GM19395 (cell line): ENCODE data around the gene ZNF805.
"Not testable (repeated sequence)": the region's sequence is repeated elsewhere in the genome, so short reads cannot be mapped to it uniquely, and the experiment has no call there.

Experiments
- ATAC-seq: cut with Tn5 transposase; IDR thresholded peaks from one replicate; pipeline ENCODE4 v1.9.1; 2021; ENCODE audit warnings: mild to moderate bottlenecking, moderate library complexity; ENCODE audit not compliant: unreplicated experiment

The ZNF805 gene

DNA sequence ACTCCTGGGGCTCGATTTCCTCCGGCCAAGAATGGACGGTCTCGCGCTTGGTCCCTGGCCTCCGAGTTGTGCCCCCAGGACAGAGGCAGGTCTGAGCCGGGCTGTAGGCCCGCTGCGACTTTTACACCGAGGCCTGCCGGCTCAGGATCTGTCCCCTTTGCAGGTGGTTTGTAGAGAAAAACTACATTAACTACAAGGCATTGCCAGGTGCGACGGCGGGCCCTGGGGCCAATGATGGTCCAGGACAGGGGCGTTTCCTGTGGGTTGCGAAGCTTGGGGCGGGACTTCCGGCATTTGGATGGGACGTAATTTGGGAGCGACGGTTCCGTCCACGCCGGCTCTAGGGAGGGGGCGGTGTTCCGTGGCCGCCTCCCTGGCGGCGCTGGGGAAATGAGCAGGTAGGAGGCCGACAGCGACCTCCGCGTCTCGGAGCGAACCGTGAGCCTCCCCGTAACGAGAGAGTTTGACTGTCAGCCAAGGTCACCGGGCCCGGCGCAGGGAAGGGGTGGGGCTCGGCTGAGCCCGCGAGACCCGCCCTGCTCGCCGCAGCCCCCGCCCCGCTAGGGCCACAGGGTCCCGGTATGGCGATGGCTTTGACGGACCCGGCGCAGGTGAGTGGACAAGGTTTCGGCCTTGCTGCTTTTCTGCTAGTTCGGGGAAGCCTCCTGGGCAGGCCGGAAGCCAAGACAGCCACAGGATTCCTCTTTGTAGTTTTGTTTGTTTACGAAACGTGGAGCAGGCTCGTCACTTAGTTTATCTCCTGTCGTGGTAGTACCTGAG lies at the start of gene ZNF805:
ZNF805 (plus strand) TSS at position 322 of the 780 bp plus-strand sequence; CDS start at position 582, 260 bp downstream.
- peak; percentile 92 for ATAC-seq

DNA sequence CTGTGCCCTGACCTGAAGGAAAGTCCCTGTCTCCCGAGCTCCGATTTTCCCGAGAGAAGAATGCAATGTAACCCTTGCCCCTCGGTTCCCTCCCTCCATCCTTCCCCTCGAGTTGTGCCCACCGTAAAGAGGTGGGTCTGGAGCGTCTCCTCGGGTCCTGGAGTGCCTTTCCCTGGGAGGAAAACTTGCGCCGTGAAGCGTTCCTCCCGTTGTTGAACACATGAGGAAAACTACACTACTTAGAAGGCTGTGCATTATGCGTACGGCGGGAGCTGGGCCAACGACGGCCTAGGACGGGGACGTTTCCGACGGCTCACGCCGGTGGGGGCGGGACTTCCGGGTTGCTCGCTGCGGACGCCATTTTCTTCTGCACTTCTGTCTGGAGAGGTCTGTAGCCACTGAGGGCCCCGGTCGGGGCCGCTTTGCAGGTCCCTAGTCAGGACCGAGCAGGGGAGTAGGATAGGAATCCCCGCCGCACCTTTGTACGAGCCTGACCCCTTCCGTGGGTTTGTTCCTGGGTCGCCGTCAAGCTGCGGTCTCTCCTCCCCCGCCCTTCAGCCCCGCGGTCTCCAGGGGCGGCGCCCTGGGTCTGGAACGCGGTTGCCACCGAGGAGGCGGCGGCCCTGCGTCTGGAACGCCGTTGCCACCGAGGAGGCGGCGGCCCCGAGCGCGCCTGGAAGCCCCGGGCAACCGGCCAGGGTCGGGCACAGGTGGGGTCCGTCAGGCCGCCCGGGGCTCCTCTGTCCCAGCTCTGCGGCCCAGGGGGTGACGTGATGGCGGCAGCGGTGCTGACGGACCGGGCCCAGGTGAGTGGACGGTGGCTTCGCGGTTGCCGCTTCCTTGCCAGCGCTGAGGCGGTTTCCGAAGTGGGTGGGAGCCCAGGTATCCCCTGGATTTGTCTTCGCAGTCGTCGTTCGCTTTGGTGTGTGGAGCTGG lies 49.0 kb upstream of the ZNF805 start, which contains the start of gene ZNF264:
ZNF264 (plus strand) TSS at position 360 of the 936 bp plus-strand sequence; CDS start at position 774, 414 bp downstream.
- ATAC-seq: peak; percentile 96

DNA sequence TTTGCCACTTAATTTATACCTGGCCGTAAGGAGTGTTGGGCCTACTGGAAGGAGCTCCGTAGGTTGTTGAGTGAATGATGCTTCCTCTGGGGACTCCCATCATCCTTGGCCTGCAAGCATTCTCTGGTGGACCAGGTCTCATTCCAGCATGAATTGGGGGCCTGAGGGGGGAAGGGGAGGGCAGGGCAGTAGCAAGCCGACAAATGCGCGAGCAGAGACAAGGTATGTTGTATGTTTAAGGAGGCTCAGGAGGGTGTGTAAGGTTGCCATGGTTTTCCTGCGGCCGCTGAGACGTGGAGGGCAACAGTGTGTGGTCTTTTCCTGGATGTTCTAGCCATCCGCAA lies 48.4 kb upstream of the ZNF805 start:
- ATAC-seq: no peak

DNA sequence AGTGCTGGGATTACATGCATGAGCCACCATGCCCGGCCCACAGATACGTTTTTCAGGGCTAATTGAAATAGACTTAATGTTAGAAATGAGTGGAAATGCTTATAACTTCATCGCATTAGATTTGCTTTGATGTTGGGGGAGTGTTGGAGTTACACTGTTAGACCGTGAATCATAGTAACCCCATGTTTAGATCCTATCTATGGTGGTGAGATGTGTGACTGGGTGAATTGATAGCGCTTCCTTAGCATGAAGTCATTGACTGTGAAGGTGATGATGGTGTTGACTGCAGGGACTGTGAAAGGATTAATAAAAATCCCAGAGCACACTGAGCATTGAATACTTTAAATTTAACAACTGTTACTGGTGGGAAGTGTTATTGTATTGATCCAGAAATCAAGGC lies 47.4 kb upstream of the ZNF805 start:
- ATAC-seq: no peak

DNA sequence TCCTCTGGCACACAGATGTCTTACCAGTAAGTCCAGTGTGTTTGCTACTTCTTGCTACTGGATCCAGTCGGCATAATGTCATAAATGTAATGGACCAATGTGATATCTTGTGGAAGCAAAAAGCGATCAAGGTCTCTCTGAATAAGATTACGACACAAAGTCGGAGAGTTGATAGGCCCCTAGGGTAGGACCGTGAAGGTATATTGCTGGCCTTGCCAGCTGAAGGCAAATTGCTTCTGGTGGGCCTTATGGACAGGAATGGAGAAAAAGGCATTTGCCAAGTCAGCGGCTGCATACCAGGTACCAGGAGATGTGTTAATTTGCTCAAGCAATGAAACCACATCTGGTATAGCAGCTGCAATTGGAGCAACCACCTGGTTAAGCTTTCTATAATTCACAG lies 42.6 kb upstream of the ZNF805 start:
- not testable (repeated sequence) for ATAC-seq

DNA sequence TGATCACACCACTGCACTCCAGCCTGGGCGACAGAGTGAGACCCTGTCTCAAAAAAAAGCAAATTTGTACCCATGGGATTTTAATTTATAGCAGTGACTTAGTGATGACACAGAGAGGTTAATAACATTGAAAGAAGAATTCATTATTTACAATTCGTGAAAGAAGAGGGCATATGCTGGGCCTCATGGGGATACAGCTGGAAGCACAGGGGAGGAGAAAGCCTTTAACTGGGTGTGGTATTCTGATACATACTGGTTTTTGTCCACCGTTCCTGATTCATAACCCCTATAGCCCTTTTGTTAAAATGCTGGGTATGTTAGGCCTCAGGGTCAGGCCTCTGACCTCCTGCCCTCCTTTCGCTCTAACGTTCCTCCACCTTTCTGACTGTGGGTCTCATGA lies 38.3 kb upstream of the ZNF805 start:
- ATAC-seq: no peak

DNA sequence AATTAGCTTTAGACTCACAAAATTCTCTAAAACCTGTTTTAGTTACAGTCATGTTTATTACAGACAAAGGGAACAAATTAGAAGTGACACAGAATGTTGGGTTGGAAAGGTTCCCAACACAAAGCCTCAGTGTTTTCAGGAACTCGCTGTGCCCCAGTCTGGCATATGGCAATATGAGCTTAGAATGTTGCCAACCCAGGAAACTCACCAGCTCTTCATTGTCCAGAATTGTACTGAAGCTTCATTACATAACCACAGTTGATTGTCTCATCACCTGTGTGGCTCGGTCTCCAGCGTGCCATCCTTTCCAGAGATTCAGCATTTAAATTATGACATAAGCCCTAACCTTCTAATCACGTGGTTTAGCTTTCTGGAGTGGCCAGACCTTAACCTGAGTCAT lies 30.1 kb upstream of the ZNF805 start:
- ATAC-seq: no peak

DNA sequence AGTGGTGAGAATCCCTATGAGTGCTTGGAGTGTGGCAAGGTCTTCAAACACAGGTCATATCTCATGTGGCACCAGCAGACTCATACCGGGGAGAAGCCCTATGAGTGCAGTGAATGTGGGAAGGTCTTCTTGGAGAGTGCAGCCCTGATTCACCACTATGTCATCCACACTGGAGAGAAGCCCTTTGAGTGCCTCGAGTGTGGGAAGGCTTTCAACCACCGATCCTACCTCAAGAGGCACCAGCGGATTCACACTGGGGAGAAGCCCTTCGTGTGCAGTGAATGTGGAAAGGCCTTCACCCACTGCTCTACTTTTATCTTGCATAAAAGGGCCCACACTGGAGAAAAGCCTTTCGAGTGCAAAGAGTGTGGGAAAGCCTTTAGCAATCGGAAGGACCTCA lies 28.3 kb upstream of the ZNF805 start:
- no peak for ATAC-seq

DNA sequence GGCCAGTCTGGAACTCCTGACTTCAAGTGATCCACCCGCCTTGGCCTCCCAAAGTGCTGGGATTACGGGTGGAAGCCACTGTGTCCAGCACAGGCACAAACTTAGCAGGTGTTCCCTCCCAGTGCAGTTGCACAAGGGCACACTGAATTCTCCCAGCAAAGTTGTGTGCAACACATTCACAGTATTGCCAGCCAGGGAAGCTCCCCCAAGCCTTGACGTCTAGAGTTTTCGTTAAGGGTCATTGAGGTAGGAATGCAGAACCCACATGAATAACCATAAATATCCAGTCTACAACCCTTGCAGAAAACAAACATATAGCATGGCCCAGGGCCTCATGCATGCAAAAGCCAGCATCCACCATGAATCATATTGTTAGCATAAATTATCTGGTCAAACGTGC lies 12.9 kb upstream of the ZNF805 start:
- ATAC-seq: no peak

DNA sequence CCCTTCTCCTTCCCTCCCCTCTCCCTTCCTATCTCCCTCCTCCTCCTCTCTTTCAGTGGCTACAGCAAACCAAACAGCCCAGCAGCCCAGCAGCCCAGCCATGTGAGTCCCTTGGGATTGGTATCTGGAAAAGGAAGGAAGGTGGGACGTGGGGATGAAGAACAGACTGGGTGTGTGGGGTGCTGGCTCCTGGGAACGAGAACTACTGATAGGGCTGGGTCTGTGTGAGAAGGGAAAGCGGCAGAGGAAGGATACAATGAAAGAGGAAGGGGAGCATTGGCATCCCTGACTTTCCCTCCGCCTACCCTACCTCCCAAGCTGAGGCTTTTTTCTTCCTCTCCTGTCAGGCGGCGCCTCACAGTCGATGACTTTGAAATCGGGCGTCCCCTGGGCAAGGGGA lies 8.7 kb upstream of the ZNF805 start:
- ATAC-seq: no peak

DNA sequence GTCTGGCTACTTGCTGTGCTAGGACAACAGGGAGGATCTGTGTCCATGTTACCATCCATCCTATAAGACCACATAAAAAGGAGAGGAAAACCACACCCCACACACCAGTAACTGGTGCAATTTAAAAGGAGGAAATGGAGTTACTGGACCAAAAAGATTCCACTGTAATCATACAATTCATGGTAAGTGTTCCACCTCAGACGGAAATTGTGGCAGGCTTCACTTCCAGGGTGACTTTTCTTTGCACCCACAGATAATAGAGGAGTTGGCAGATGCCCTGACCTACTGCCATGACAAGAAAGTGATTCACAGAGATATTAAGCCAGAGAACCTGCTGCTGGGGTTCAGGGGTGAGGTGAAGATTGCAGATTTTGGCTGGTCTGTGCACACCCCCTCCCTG lies 7.2 kb upstream of the ZNF805 start:
- ATAC-seq: no peak

DNA sequence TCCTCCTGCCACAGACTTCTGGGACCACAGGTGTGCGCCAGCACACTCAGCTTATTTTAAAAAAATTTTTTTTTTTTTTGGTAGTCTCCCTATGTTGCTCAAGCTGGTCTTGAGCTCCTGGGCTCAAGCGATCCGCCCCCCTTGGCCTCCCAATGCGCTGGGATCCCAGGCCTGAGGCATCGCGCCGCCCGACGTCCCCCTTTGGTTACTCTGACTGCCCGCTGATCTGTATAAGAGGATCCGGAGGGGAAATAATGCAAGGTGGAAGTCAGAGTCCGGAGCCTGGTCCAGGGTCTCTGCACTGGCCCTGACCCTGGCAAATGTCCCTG lies 486 bp upstream of the ZNF805 start:
- ATAC-seq: peak; percentile 33

DNA sequence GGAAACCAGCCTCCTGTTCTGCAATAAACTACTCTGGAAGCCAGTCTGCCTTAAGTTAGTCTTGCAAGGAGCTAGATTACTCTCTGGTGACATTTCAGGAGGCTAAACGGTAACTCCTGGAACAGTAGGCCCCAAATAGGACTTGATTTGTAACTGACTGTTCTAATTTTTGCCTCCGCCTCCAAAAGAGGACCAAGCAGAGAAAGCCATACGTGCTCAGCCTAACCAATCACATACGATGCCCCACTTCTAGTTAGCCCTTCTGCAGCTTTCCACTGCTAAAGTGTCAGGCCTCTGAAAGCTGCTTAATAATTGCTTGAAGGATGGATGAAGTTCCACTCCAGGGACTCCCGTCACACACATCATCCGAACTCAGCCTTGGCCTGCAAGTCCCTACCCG lies 744 bp downstream of the ZNF805 start:
- no peak for ATAC-seq

DNA sequence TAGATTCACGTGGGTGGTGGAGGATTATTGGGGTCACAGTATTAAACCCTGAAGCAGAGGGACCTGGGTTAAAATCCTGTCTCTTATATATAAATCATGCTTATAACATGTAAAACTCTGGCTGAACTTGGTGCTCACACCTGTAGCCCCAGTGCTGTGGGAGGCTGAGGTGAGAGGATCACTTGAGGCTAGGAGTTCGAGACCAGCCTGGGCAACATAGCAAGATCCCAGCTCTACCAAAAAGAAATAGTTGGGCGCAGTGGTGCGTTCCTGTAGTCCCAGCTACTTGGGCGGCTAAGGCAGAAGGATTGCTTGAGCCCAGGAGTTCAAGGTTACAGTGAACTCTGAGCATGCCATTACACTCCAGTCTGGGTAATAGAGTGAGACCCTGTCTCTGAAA lies 2.4 kb downstream of the ZNF805 start:
- no peak for ATAC-seq

DNA sequence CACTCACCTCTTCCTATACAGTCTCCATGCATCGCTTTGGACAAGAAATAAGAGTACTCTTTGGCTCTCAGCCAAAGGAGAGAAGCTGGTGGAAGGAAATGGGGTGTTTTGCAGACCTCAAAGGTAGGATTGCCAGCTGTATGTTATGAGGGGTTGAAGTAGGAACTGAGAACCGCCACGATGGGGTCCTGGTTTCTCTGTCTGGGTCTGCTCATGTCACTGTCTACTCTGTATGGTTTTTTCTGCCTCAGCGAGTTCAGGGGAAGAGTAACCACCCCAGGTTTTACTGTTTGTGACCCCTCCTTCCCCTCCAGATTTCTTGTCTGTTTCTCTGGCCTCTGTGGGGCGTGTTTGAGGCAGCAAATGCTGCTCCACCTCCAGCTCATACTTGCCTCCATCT lies 4.1 kb downstream of the ZNF805 start:
- no peak for ATAC-seq

DNA sequence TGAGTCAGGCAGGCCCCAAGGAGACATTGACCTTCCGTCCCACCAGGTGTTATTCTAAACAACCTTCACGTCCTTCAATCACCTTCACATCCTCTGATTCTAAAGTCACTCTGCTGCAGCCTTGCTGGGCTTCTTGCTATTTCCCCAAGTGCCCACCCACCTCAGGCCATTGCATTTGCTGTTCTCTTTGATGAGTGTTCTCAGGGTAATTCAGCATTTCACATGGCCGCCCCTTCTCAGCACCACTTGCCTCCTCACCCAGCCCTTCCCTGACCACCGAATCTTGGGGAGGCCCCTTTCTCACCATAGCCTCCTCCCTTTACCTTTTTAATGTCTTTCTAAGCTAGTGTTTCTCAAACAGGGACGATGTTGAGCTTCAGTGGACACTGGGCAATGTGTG lies 4.6 kb downstream of the ZNF805 start:
- ATAC-seq: no peak

DNA sequence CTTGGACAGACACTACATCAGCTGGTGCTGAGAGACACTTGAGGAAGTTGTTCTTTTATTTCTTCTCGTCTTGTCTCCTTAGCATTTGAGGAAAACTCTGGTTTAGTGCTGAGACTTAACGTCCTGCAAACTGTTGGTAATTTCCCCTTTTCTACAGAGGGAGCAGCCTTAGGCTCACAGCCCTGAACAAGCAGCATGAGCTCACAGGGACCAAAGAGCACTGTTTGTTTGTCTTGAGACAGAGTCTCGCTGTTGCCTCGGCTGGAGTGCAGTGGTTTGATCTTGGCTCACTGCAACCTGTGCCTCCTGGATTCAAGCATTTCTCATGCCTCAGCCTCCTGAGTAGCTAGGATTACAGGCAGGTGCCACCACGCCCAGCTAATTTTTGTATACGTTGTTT lies 5.5 kb downstream of the ZNF805 start:
- ATAC-seq: no peak

DNA sequence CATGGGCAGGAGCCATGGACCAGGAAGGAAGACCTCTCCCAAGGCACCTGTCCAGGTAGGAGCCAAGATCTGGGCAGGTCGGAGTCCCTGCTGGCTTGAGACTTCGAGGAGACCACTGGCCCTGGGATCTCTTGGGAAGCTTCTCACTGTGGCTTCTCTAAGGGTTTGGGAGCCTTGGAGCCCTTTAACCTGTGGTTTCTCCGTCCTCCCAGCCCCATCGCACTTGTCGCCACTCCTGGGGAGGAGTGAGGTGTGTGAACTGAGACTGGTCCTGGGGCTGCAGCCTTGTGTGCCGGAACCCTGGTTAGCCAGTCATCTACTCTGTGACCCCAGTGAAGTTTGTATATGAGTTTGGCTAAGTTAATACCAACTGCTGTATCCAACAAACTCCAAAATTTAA lies 8.2 kb downstream of the ZNF805 start:
- no peak for ATAC-seq

DNA sequence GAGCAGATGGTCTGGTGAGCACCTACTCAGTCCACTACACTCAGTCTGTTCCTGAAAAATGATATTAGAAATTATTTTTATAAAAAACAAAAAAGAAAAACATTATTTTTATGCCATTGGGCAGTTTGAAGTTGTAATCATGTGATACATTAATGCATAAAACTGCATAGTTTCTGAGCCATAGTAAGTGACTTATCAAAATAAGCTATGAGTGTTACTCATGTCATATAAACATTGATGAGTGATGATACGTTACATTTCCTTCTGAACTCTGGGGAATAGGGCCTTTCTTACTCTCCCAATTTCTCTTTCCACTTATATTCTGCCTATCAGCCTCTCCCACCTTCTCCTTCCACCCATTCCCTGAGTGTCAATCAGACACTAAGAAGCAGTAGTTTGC lies 8.9 kb downstream of the ZNF805 start:
- ATAC-seq: no peak

DNA sequence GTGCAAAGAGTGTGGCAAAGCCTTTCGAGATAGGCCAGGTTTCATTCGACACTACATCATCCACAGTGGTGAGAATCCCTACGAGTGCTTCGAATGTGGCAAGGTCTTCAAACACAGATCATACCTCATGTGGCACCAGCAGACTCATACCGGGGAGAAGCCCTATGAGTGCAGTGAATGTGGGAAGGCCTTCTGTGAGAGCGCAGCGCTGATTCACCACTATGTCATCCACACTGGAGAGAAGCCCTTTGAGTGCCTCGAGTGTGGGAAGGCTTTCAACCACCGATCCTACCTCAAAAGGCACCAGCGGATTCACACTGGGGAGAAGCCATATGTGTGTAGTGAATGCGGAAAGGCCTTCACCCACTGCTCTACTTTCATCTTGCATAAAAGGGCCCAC lies 13.3 kb downstream of the ZNF805 start:
- ATAC-seq: not testable (repeated sequence)

DNA sequence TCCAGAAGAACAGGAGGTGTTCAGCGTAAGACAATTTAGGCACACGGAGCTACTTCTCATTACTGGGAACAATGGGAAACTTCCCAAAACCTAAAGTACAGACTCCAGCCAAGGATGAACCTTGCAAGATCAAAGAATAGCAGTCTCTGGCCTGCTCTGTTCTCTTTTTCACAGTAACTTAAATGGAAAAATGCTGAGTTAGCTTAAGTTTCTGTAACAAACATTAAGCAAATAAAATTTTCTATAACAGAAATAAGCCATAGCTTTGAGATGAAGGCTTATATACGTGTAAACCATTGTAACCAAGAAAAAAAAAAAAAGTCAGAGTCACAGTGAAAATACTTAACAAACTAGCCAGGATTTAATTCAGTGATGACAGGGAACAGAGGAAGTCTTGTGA lies 21.6 kb downstream of the ZNF805 start:
- no peak for ATAC-seq

DNA sequence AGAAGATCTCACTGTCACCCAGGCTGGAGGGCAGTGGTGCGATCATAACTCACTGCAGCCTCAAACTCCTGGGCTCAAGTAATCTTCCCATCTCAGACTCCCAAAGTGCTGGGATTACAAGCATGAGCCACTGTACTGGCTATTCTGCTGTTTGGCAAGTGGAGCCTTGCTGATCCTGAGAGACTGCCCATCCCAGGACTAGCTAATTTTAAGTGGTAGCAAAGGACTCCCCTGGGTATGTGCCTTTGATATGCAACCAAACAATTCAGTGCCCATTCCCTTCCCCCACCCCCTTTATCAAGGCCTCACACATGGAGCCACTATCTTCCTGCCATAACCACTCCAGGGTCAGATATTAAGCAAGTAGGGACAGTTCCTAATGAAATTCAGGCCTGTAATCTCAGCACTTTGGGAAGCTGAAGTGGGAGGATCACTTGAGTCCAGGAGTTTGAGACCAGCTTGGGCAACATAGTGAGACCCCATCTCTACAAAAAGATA lies 22.9 kb downstream of the ZNF805 start:
- no peak for ATAC-seq
